ENCODE results near the gene SLCO2A1. TPM values are rescaled to one million over a fixed set of nuclear protein-coding genes. Genes with fewer than 3 reads are reported as not detected.

Gene SLCO2A1
- polyA plus RNA-seq, 1 donor (not counting 4 experiments of a cell fraction or from before 2014, with no cell fraction given): 0.80 TPM

DNA sequence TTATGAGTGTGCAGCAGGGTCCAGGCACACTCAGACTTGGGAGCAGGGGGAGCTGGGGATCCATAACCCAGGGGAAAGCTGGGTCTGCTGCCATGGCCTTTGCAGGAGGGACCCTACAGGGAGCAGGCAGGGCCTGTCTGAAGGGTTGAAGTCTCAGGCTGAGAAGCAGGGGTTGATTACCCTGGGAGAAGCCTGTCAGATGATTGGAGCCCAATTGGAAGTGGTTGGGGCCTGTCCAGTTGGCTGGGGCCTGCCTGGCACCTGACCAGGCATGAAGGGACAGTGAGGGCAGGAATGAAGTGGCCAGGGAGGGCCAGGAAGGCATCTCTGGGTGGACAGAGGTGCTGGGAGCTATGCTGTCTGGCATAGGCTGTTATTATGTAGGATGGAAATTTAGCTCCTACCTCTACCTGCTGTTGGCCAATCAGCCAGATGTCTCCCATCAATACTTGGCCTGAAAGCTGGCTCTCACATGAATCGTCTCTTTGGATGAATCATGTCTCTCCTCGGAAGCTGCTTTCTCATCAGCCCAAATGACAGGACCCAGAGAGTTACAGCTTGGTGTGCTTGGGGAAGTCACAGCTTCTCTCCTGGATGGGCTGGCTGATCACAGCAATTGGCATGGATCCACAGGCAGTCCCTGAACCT lies 27.4 kb upstream of the SLCO2A1 start:
- no peak overlapping the region for H2AFZ ChIP-seq (ENCODE audit: control insufficient read depth, low read length)
- no peaks in the 10 kb centered on the region for H3K9me1 ChIP-seq (ENCODE audit: control insufficient read depth, extremely low read depth, insufficient read depth, low read length)
- H3K36me3 ChIP-seq (ENCODE audit: control insufficient read depth in 2 of 2, extremely low read depth in 1 of 2, insufficient read depth in 2 of 2, low read length in 2 of 2): no peaks in the 10 kb centered on the region
- DNase-seq (ENCODE audit: low read depth, low spot score) (no peak), FAIRE-seq (peak; percentile 29)
- H3K27me3 ChIP-seq (ENCODE audit: control insufficient read depth, extremely low read depth, insufficient read depth, low read length): peaks cover 29% of the 10 kb centered on the region
- no peak overlapping the region for H3K4me3 ChIP-seq (ENCODE audit: control insufficient read depth in 2 of 3, extremely low read depth in 1 of 3, insufficient read depth in 2 of 3, low read depth in 1 of 3, low read length in 3 of 3)
- H3K9me3 ChIP-seq (ENCODE audit: control insufficient read depth, low read depth, low read length): no peaks in the 10 kb centered on the region
- H3K27ac ChIP-seq (ENCODE audit: control insufficient read depth, insufficient read depth, low read length): no peak overlapping the region
- no peak overlapping the region for H3K9ac ChIP-seq (ENCODE audit: control insufficient read depth, extremely low read depth, insufficient read depth, low read length)
- H4K20me1 ChIP-seq (ENCODE audit: control insufficient read depth, extremely low read depth, insufficient read depth, low read length): no peaks in the 10 kb centered on the region
- no peak overlapping the region for H3K4me2 ChIP-seq (ENCODE audit: control insufficient read depth, extremely low read depth, insufficient read depth, low read depth, low read length)
- H3K79me2 ChIP-seq (ENCODE audit: control insufficient read depth, insufficient read depth, low read length): no peaks in the 10 kb centered on the region
- dilution Hi-C loops (cut with MboI; ENCODE audit: extremely low pct_ligation_motif_present, low sequenced_read_pairs): no loop called here
- TF ChIP-seq EZH2 (IDR thresholded peaks at IDR 0.05; ENCODE audit: low read length): no peak
- TF ChIP-seq, protein P1, sequence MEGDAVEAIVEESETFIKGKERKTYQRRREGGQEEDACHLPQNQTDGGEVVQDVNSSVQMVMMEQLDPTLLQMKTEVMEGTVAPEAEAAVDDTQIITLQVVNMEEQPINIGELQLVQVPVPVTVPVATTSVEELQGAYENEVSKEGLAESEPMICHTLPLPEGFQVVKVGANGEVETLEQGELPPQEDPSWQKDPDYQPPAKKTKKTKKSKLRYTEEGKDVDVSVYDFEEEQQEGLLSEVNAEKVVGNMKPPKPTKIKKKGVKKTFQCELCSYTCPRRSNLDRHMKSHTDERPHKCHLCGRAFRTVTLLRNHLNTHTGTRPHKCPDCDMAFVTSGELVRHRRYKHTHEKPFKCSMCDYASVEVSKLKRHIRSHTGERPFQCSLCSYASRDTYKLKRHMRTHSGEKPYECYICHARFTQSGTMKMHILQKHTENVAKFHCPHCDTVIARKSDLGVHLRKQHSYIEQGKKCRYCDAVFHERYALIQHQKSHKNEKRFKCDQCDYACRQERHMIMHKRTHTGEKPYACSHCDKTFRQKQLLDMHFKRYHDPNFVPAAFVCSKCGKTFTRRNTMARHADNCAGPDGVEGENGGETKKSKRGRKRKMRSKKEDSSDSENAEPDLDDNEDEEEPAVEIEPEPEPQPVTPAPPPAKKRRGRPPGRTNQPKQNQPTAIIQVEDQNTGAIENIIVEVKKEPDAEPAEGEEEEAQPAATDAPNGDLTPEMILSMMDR (optimal IDR thresholded peaks at IDR 0.05 in 1 of 3, IDR thresholded peaks at IDR 0.05 in 1 of 3, conservative IDR thresholded peaks at IDR 0.05 in 1 of 3; ENCODE audit: extremely low read depth in 1 of 3, insufficient read depth in 2 of 3, low read length in 3 of 3): no peak
- no peaks in the 10 kb centered on the region for H3K4me1 ChIP-seq (ENCODE audit: control insufficient read depth, extremely low read depth, insufficient read depth, low read length)

DNA sequence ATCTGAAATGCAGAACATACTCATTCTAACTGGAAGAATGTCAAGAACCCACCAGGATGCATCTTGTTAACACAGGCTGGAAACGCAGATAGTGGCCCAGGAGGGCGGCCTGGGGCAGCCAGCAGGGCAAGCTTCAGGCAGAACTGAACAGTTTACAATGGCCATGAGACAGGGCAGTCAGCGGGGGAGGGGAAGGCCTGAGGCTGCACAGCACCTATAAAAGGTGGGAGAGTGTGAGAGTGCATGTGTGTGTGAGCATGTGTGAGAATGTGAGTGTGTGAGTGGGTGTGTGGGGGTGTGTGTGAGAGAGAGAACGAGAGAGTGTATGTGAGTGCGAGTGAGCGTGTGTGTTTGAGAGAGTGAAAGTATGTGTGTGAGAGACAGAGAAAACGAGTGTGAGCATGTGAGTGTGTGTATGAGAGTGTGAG lies 26.8 kb upstream of the SLCO2A1 start:
- Histone ChIP-seq H3K27ac (ENCODE audit: control insufficient read depth, insufficient read depth, low read length) (no peak overlapping the region), H2AFZ (ENCODE audit: control insufficient read depth, low read length) (no peak overlapping the region), H4K20me1 (ENCODE audit: control insufficient read depth, extremely low read depth, insufficient read depth, low read length) (no peaks in the 10 kb centered on the region), H3K9ac (ENCODE audit: control insufficient read depth, extremely low read depth, insufficient read depth, low read length) (no peak overlapping the region), H3K36me3 (ENCODE audit: control insufficient read depth in 2 of 2, extremely low read depth in 1 of 2, insufficient read depth in 2 of 2, low read length in 2 of 2) (no peaks in the 10 kb centered on the region), H3K79me2 (ENCODE audit: control insufficient read depth, insufficient read depth, low read length) (no peaks in the 10 kb centered on the region), H3K27me3 (ENCODE audit: control insufficient read depth, extremely low read depth, insufficient read depth, low read length) (peaks cover 33% of the 10 kb centered on the region), H3K9me3 (ENCODE audit: control insufficient read depth, low read depth, low read length) (no peaks in the 10 kb centered on the region), H3K9me1 (ENCODE audit: control insufficient read depth, extremely low read depth, insufficient read depth, low read length) (no peaks in the 10 kb centered on the region), H3K4me2 (ENCODE audit: control insufficient read depth, extremely low read depth, insufficient read depth, low read depth, low read length) (no peak overlapping the region), H3K4me1 (ENCODE audit: control insufficient read depth, extremely low read depth, insufficient read depth, low read length) (no peaks in the 10 kb centered on the region), H3K4me3 (ENCODE audit: control insufficient read depth in 2 of 3, extremely low read depth in 1 of 3, insufficient read depth in 2 of 3, low read depth in 1 of 3, low read length in 3 of 3) (no peak overlapping the region)
- DNase-seq (ENCODE audit: low read depth, low spot score) (no peak), FAIRE-seq (no peak)
- TF ChIP-seq, protein P1 (optimal IDR thresholded peaks at IDR 0.05 in 1 of 3, IDR thresholded peaks at IDR 0.05 in 1 of 3, conservative IDR thresholded peaks at IDR 0.05 in 1 of 3; ENCODE audit: extremely low read depth in 1 of 3, insufficient read depth in 2 of 3, low read length in 3 of 3): no peak
- TF ChIP-seq EZH2 (IDR thresholded peaks at IDR 0.05; ENCODE audit: low read length): no peak
- dilution Hi-C loops (cut with MboI; ENCODE audit: extremely low pct_ligation_motif_present, low sequenced_read_pairs): no loop called here

All from keratinocyte (primary cell).